Activated T-cell treated with anti-CD3 and anti-CD28 coated beads, Interleukin-2, amount 50 U/mL, for 24 hours (primary cell): ENCODE results near the gene LDLRAD4.

Experiments used
- DNase-seq: peaks from one replicate; pipeline ENCODE4 v3.0.0-alpha.2; 2020
- H3K27ac Mint-ChIP-seq: 2 replicates; pipeline ENCODE4 v1.8.0; 2020; ENCODE audit warnings: mild to moderate bottlenecking, mixed read lengths
- H3K27me3 Mint-ChIP-seq: 2 replicates; pipeline ENCODE4 v1.8.0; 2020; ENCODE audit warnings: mixed read lengths
- H3K36me3 Mint-ChIP-seq: 2 replicates; pipeline ENCODE4 v1.8.0; 2020; ENCODE audit warnings: low read depth, mixed read lengths
- H3K4me1 Mint-ChIP-seq: 2 replicates; pipeline ENCODE4 v1.8.0; 2020; ENCODE audit warnings: low read depth, mixed read lengths
- H3K4me3 Mint-ChIP-seq: 2 replicates; pipeline ENCODE4 v1.8.0; 2020; ENCODE audit warnings: mild to moderate bottlenecking, moderate library complexity, mixed read lengths
- H3K9me3 Mint-ChIP-seq: 2 replicates; pipeline ENCODE4 v1.8.0; 2020; ENCODE audit warnings: mixed read lengths

Gene LDLRAD4

DNA sequence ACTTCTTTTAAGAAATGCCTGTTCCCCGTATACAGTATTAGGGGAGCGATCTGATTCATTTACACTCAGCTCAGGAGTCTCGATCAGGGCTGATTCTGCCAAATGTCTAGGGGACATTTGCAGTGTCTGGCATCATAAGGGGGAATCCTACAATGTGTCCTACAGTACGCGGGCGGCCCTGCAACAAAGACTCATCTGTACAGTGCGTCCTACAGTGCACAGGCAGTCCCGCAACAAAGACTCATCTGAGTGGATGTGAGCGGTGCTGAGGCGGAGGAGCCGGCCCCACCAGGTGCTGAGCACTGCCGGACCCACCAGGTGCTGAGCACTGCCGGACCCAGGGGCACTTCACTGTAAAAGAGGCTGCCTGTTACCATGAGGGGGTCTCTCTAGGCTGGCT, 405.3 kb downstream of the LDLRAD4 start:
- Mint-ChIP-seq H3K4me1 (peaks cover 25% of the 10 kb centered on the region), H3K36me3 (peaks cover 40% of the 10 kb centered on the region), H3K27ac (peak overlapping the region; percentile 61), H3K27me3 (no peaks in the 10 kb centered on the region), H3K4me3 (no peak overlapping the region), H3K9me3 (no peaks in the 10 kb centered on the region)
- no peak for DNase-seq

DNA sequence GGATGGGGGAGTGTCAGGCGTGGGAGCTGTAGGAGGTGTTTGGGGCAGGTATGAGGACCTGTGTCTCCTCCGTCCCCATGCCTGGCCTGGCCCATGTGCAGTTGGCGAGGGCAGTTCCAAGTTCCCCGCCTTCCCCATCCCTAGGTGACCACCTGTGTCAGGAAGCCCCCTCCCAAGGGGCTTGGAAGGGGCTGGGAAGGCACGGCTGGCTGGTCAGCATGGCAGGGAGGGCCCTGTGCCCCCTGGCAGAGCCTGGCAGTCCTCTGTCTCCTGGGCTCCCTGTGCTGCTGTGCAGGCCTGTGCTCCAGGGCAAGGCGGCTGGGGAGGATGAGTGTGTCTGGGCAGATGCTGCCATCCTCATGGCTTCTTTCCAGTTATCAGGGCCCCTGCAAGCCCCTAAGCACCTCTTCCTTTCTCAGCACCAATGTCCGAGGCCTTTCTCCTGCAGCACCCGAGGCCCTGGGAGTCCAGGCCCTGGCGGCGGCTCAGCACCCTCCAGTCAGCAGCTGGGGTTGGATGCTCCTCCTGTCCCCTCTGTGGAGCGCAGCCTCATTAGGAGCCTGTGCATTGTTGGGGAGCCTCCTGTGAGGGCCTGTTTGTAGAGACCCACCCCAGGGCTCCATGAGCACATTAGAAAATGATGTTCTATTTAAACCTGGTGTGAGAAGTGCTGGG, 406.1 kb downstream of the LDLRAD4 start:
- Mint-ChIP-seq H3K4me1 (peaks cover 27% of the 10 kb centered on the region), H3K9me3 (no peaks in the 10 kb centered on the region), H3K27ac (no peak overlapping the region), H3K27me3 (no peaks in the 10 kb centered on the region), H3K4me3 (no peak overlapping the region), H3K36me3 (peaks cover 40% of the 10 kb centered on the region)
- no peak for DNase-seq

DNA sequence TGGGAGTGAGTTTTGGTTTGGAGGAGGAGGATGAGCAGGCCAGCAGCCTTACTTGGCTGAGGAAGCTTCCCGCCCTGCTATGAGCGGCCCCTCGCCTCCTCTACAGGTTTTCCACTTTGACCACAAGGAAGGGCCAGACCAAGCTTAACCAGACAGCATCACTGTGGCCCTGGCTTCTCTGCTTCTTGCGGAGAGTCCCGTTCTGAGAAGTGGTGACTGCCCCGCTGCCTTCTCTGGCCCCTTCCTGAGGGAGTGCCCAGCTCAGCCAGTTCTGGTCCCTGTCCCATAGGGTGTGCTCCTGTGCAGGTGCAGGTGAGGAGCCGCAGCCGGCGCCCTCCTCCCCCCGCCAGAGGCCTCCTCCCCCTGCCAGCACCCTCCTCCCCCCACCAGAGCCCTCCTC, 406.8 kb downstream of the LDLRAD4 start:
- Mint-ChIP-seq H3K27ac (no peak overlapping the region), H3K4me1 (peaks cover 33% of the 10 kb centered on the region), H3K9me3 (no peaks in the 10 kb centered on the region), H3K4me3 (no peak overlapping the region), H3K36me3 (peaks cover 38% of the 10 kb centered on the region), H3K27me3 (no peaks in the 10 kb centered on the region)
- no peak for DNase-seq

DNA sequence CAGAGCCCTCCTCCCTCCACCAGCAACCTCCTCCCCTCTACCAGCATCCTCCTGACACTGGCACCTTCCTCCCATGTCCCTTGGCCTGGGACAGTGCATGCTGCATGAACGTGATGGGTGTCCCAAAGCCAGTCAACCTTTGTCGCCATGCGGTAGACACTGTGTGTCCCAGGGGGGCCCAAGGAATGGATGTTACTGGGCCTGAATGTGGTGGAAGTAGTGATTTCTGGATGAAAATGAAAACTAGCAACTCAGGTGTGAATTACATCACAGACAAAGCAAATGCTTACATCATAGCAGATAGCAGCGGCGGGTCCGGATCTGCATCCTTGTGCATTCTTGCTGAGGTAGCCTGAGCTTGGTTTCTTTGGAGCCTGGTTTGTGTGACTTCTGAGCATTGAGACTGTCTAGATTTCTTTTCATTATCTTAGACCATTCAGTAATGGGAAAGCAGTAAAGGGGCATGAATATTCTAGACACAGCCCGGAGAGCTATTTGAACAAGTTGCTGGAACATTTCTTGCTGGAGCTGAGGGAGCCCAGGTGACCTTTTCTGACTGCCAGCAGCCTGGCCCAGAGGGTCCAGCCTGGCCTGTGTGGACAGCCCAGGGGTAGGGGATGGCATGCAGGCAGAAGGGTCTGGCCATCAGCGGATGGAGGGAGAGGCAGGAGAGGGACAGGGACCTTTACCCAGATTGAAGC, 407.4 kb downstream of the LDLRAD4 start:
- no peak for DNase-seq
- Mint-ChIP-seq H3K36me3 (peaks cover 37% of the 10 kb centered on the region), H3K9me3 (no peaks in the 10 kb centered on the region), H3K4me3 (no peak overlapping the region), H3K4me1 (peaks cover 33% of the 10 kb centered on the region), H3K27me3 (no peaks in the 10 kb centered on the region), H3K27ac (peak overlapping the region; percentile 40)

DNA sequence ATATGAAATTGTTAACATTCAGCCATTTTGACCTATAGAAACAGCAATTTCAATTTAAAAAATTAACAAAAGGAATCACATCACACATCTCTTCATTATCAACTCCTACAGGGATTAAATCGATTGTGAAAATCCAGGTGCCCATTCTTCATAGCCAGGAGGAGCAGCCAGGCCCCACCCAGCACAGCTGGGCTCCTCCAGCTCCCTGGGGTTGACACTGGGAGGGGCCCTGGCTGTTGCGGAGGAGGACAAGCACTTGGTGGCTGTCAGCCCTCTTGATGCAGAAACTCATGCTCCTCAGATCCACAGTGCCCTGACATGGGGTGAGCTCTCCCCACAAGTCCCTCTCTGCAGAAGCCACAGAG, 408.0 kb downstream of the LDLRAD4 start:
- Mint-ChIP-seq H3K4me1 (peaks cover 33% of the 10 kb centered on the region), H3K27ac (no peak overlapping the region), H3K36me3 (peaks cover 33% of the 10 kb centered on the region), H3K9me3 (no peaks in the 10 kb centered on the region), H3K27me3 (no peaks in the 10 kb centered on the region), H3K4me3 (no peak overlapping the region)
- no peak for DNase-seq

DNA sequence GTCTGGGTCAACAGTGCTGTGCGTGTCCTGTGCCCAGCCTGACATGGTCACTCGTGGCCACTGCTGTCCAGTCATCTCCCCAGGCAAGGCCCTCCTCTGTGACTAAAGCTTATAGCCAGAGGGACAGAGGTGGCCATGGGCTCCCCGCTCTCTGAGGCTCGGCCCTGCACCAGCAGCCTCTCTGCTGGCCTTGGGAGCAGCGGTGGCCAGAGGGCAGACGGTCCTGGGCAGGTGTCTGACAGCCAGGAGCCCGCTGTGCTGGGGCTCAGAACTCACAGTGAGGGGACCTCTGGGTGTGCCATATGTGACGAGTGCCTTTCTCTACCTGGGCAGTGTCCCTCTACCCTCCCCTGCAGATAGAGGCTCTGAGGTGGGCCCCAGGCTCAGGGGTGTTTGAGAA, 409.1 kb downstream of the LDLRAD4 start:
- H3K27me3 Mint-ChIP-seq = no peaks in the 10 kb centered on the region
- no peak overlapping the region for H3K27ac Mint-ChIP-seq
- peaks cover 33% of the 10 kb centered on the region for H3K4me1 Mint-ChIP-seq
- H3K4me3 Mint-ChIP-seq = no peak overlapping the region
- peaks cover 25% of the 10 kb centered on the region for H3K36me3 Mint-ChIP-seq
- DNase-seq = peak; percentile 28
- H3K9me3 Mint-ChIP-seq = no peaks in the 10 kb centered on the region

DNA sequence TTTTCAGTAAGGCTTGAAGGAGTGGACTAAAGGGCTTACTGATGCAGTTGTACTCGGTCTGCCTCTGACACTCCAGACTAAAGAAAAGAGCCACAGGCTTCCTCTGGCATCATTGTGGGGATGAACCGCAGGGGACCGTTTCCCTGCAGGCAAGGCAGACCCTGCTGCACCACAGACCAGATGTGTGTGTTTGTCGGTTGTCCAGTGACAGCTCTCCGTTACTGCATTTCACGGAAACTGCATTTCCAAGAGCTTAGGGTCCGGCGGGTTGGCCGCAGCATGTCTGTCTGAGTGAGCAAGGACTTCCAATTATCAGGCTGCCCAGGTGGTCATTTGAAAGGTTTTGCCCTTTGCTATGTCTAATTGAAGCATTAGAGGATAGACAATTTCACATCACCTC, 409.7 kb downstream of the LDLRAD4 start:
- peaks cover 19% of the 10 kb centered on the region for H3K36me3 Mint-ChIP-seq
- no peaks in the 10 kb centered on the region for H3K27me3 Mint-ChIP-seq
- peak overlapping the region; percentile 13 for H3K27ac Mint-ChIP-seq
- no peak for DNase-seq
- H3K4me1 Mint-ChIP-seq = peaks cover 33% of the 10 kb centered on the region
- H3K4me3 Mint-ChIP-seq = no peak overlapping the region
- H3K9me3 Mint-ChIP-seq = no peaks in the 10 kb centered on the region

DNA sequence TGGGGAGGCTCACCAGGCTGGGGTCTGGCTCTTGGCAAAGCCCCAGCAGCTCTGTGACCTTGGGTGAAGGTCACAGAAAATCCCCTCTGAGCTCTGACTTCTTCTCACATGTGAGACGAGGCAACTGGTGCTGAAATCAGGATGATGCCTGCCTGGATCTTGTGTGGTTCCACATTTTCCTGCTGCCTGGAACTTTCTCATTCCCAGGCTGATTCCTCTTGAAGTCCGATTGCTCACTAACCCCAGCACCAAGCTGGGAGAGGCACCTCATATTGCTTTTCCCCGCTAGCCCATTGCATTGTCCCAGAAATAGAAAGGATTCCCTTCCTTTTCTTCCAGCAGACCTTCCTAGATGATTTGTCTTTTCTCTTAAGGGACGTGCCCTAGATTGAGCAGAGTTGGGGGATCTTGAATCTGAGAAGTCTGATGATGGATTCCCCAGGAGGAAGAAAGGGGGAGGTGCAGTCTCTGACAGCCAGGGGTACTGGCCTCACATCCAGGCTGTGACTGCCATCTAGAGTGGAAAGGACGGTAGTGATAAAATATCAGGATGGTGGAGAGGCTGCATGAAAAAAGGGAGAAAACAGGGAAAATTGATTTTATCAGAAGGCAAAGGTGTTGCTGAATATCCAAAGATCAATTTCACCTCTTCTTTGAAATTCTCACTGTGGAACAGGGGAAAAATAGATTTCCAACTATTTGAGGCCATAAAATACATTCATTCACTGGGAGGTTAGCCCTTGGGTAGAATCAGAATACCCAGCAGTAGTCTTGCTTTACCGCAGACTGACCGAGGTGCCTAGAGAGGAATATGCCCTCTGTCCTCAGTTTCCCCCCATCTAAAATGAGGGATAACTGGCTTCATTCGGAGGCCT, 411.5 kb downstream of the LDLRAD4 start:
- Mint-ChIP-seq H3K27ac (peak overlapping the region; percentile 54), H3K36me3 (peaks cover 15% of the 10 kb centered on the region), H3K27me3 (no peaks in the 10 kb centered on the region), H3K9me3 (no peaks in the 10 kb centered on the region), H3K4me3 (no peak overlapping the region), H3K4me1 (peaks cover 32% of the 10 kb centered on the region)
- DNase-seq = peak; percentile 50

DNA sequence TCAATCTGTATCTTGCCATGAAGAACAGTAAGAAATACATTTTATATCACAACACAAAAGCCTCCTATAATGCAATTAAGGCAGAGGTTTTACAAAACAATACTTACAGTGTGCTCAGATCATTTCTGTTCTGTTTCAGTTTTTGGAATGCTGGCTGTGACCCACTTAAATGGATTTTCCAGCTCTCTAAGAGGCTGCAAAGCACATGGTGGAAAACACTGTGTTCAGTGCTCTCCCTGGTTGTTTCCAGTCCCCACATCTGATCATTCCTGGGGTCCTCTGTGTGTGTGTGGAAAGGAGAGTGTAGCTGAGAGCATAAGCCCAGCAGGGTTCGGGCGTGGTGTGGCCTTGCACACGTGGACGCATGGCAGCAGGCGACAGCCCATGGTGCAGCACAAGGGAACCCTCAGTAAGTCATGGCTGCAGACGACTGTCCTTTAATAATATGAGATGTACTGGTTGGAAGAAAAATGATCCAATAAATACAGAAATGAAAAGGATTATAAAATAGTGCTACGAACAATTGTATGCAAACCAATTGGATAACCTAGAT, 412.2 kb downstream of the LDLRAD4 start:
- Mint-ChIP-seq H3K4me1 (peaks cover 30% of the 10 kb centered on the region), H3K9me3 (no peaks in the 10 kb centered on the region), H3K27me3 (no peaks in the 10 kb centered on the region), H3K27ac (no peak overlapping the region), H3K4me3 (no peak overlapping the region), H3K36me3 (peaks cover 15% of the 10 kb centered on the region)
- no peak for DNase-seq

DNA sequence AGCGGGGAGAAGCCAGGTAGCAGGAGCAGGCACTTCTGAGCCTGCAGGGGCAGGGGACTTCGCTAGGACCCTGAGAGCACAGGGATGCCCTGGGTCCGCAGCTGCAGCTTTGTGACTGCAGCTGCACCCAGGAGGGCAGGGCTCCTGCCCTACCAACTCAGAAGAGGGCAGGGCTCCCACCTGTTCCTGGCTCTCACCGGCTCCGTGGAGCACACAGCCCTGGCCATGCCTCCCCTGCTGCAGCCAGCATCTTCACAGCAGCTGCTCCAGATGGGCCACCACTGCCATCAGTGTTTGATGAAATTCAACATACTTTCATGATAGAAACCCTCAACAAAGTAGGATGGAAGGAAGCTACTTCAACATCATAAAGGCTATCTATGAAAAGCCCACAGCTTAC, 415.1 kb downstream of the LDLRAD4 start:
- Mint-ChIP-seq H3K9me3 (no peaks in the 10 kb centered on the region), H3K36me3 (peaks cover 5% of the 10 kb centered on the region), H3K27me3 (no peaks in the 10 kb centered on the region), H3K4me3 (no peak overlapping the region), H3K4me1 (peaks cover 10% of the 10 kb centered on the region), H3K27ac (no peak overlapping the region)
- no peak for DNase-seq

DNA sequence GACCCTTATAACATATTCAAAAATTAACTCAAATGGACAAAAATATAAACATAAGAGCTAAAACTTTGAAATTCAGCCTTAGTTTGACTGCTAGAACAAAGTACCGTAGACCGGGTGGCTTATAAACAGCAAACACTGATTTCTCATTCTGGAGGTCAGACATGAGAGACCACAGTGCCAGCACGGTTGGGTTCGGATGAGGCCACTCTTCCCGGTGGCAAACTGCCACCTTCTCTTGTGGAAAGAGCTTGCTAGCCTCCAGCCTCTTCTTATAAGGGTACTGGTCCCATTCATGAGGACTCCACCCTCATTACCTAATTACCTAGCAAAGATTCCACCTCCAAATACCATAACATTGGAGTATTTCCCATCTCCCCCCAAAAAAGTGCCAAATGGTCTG, 416.5 kb downstream of the LDLRAD4 start:
- Mint-ChIP-seq H3K4me3 (no peak overlapping the region), H3K27ac (no peak overlapping the region), H3K9me3 (no peaks in the 10 kb centered on the region), H3K27me3 (no peaks in the 10 kb centered on the region), H3K36me3 (peaks cover 5% of the 10 kb centered on the region), H3K4me1 (peaks cover 3% of the 10 kb centered on the region)
- no peak for DNase-seq

DNA sequence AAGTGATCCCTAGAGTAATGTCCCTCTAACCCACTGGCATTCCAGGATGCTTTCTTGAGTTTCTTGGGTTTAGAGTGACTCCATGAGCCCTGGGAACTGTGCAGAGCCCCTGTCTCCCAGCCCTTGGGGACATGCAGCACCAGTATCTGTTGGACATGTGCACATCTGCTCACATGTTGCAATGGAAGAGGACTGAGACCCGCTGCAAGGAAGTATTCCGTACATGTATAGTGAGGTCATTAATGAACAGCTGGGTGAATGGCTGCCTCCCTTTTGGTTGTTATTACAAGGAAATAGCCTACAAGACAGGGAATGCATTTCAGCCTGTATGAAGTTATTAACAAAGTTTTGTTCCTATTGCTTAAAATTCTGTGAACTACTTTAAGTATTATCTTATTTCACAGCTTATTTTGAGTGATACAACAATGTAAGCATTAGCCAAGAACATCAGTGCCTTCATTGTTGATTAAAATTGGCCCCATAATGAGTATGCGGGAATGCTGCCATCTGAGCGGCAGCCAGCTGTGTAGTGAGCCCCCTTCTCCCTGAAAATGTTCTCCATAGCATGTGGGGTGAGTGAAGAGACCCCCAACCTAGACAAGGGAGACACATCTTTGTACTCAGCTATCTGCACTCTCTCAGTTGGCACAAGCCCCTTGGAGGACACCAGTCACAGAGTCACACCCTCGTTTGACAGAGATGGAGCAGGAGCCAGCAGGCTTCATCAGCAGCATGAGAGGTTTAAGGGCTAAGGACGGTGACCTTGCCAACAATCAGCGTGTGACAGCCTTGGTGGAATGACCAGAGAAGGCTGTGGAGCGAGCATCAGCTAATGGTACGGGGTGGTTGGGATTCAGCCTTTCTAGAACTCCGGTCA, 420.4 kb downstream of the LDLRAD4 start:
- H3K4me3 Mint-ChIP-seq = no peak overlapping the region
- H3K27me3 Mint-ChIP-seq = no peaks in the 10 kb centered on the region
- no peaks in the 10 kb centered on the region for H3K9me3 Mint-ChIP-seq
- H3K27ac Mint-ChIP-seq = no peak overlapping the region
- no peaks in the 10 kb centered on the region for H3K4me1 Mint-ChIP-seq
- H3K36me3 Mint-ChIP-seq = peaks cover 6% of the 10 kb centered on the region
- no peak for DNase-seq

DNA sequence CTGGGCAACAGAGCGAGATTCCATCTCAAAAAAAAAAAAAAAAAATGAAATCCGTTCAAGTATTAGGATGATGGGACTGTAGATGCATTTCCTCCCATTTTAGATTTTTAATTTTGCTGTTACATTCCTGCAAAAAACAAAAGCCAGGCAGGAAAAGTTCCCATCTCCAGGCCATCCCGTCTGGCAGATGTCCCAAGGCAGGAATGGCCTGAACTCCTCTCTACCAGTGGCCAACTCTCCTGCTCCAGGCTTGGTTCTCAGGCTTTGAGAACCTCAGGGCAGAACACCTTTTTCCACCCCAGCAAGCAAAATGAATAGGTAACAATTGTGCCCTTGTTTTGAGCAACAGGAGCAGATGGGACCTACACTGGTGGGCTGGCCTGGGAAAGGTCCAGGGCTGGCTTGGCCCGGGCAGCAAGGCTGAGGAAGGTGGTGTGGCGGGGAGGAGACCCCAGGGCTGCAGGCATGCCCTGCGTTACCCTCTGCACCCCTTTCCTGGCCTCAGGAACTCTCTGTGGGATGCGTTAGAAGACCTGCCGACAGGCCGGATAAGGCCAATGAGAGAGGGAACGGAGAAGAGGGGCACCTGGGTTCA, 421.8 kb downstream of the LDLRAD4 start:
- Mint-ChIP-seq H3K9me3 (no peaks in the 10 kb centered on the region), H3K4me3 (no peak overlapping the region), H3K27ac (no peak overlapping the region), H3K36me3 (peaks cover 12% of the 10 kb centered on the region), H3K27me3 (no peaks in the 10 kb centered on the region), H3K4me1 (no peaks in the 10 kb centered on the region)
- no peak for DNase-seq
